Osteocyte (in vitro differentiated cells): ENCODE measurements around the gene PTPN1. TPM values are rescaled to one million over a fixed set of nuclear protein-coding genes. Genes with fewer than 3 reads are reported as not detected.

Experiments
- DNase-seq: peaks from one replicate; pipeline ENCODE4 v3.0.0; 2021; ENCODE audit warnings: mixed read lengths; ENCODE audit not compliant: unreplicated experiment; ENCODE audit errors: extremely low spot score
- H3K27ac Mint-ChIP-seq: one replicate; pipeline ENCODE4 v1.8.0; 2021; ENCODE audit warnings: mild to moderate bottlenecking, mixed read lengths; ENCODE audit not compliant: unreplicated experiment
- H3K27me3 Mint-ChIP-seq: one replicate; pipeline ENCODE4 v1.8.0; 2021; ENCODE audit warnings: mixed read lengths; ENCODE audit not compliant: unreplicated experiment
- H3K36me3 Mint-ChIP-seq: one replicate; pipeline ENCODE4 v1.8.0; 2021; ENCODE audit warnings: mixed read lengths; ENCODE audit not compliant: unreplicated experiment
- H3K4me1 Mint-ChIP-seq: one replicate; pipeline ENCODE4 v1.8.0; 2021; ENCODE audit warnings: mixed read lengths; ENCODE audit not compliant: unreplicated experiment
- H3K4me3 Mint-ChIP-seq: one replicate; pipeline ENCODE4 v1.8.0; 2021; ENCODE audit warnings: mild to moderate bottlenecking, moderate library complexity, mixed read lengths; ENCODE audit not compliant: unreplicated experiment
- H3K9me3 Mint-ChIP-seq: one replicate; pipeline ENCODE4 v1.8.0; 2021; ENCODE audit warnings: mixed read lengths; ENCODE audit not compliant: unreplicated experiment
- CTCF ChIP-seq: fragments of 200-600 bp; sonication (generic); IDR thresholded peaks from 2 replicates; pipeline ENCODE4 v1.5.0; 2021; ENCODE audit warnings: antibody characterized with exemption, mild to moderate bottlenecking, moderate library complexity
- total RNA-seq: library from RNA; stranded (reverse); gene quantifications from 2 replicates; pipeline ENCODE4 v1.2.1, GENCODE V29; 2021

The PTPN1 gene
- total RNA-seq, 1 donor from 2014 or later: 29.1 TPM

GRCh38 chr20:50569864-50570836 is 60.0 kb downstream of the PTPN1 start:
- Mint-ChIP-seq H3K9me3 (no peaks in the 10 kb centered on the region), H3K27me3 (no peaks in the 10 kb centered on the region), H3K4me3 (no peak overlapping the region), H3K4me1 (peaks cover 17% of the 10 kb centered on the region), H3K36me3 (peaks cover 23% of the 10 kb centered on the region), H3K27ac (peak overlapping the region; percentile 41)
- peak; percentile 27 for TF ChIP-seq CTCF
- DNase-seq: peak; percentile 81

GRCh38 chr20:50571466-50571865 is 61.3 kb downstream of the PTPN1 start:
- Mint-ChIP-seq H3K4me1 (peaks cover 17% of the 10 kb centered on the region), H3K27ac (no peak overlapping the region), H3K4me3 (no peak overlapping the region), H3K27me3 (no peaks in the 10 kb centered on the region), H3K36me3 (peaks cover 22% of the 10 kb centered on the region), H3K9me3 (no peaks in the 10 kb centered on the region)
- no peak for TF ChIP-seq CTCF
- no peak for DNase-seq

GRCh38 chr20:50572938-50573777 is 63.0 kb downstream of the PTPN1 start:
- Mint-ChIP-seq H3K9me3 (no peaks in the 10 kb centered on the region), H3K4me3 (no peak overlapping the region), H3K4me1 (peaks cover 17% of the 10 kb centered on the region), H3K27me3 (no peaks in the 10 kb centered on the region), H3K36me3 (peaks cover 28% of the 10 kb centered on the region), H3K27ac (peak overlapping the region; percentile 53)
- peak; percentile 59 for DNase-seq
- no peak for TF ChIP-seq CTCF

- peak; percentile 75 for DNase-seq
Observed at GRCh38 chr20:50574108-50574507, 63.9 kb downstream of the PTPN1 start.

More at GRCh38 chr20:50574108-50574507, 63.9 kb downstream of the PTPN1 start:
- no peak for TF ChIP-seq CTCF
- no peak overlapping the region for H3K4me3 Mint-ChIP-seq
- H3K4me1 Mint-ChIP-seq: peaks cover 17% of the 10 kb centered on the region
- H3K9me3 Mint-ChIP-seq: no peaks in the 10 kb centered on the region
- no peak overlapping the region for H3K27ac Mint-ChIP-seq
- no peaks in the 10 kb centered on the region for H3K27me3 Mint-ChIP-seq
- peaks cover 26% of the 10 kb centered on the region for H3K36me3 Mint-ChIP-seq
